Omental fat pad (tissue), 4 donors: Measurements from ENCODE around the gene MAD2L1BP. TPM values are rescaled to one million over a fixed set of nuclear protein-coding genes. Genes with fewer than 3 reads are reported as not detected.
A peak's percentile ranks its signal among the peaks of the same experiment; 100 is the strongest.

ENCODE experiments used
- ATAC-seq: fragments of 150-250 bp; one replicate; pipeline ENCODE4 v1.9.1; 2016; ENCODE audit warnings: mild to moderate bottlenecking, moderate library complexity; ENCODE audit not compliant: low FRiP score
- DNase-seq: peaks from one replicate; pipeline ENCODE4 v3.0.0-alpha.2; 2019; ENCODE audit warnings: low spot score
- total RNA-seq, 4 donors: library from RNA; depleted of rRNA; stranded (reverse); fragments of >200 nt; gene quantifications; one replicate each; pipeline ENCODE4 v1.1.0, GENCODE V29; 2016
- TF ChIP-seq, protein P1 (sequence below), 3 donors: fragments of 450-650 bp; IDR thresholded peaks; one replicate each; pipeline ENCODE4 v1.5.1; 2016 to 2017; ENCODE audit warnings: antibody characterized with exemption in 3 of 3, mild to moderate bottlenecking in 3 of 3, moderate library complexity in 2 of 3

Gene MAD2L1BP
- total RNA-seq, 4 donors from 2014 or later = 26.3 to 49.0 (median 33.1) TPM

GRCh38 chr6:43608310-43608763, 27.3 kb upstream of the MAD2L1BP start:
- TF ChIP-seq, protein P1, sequence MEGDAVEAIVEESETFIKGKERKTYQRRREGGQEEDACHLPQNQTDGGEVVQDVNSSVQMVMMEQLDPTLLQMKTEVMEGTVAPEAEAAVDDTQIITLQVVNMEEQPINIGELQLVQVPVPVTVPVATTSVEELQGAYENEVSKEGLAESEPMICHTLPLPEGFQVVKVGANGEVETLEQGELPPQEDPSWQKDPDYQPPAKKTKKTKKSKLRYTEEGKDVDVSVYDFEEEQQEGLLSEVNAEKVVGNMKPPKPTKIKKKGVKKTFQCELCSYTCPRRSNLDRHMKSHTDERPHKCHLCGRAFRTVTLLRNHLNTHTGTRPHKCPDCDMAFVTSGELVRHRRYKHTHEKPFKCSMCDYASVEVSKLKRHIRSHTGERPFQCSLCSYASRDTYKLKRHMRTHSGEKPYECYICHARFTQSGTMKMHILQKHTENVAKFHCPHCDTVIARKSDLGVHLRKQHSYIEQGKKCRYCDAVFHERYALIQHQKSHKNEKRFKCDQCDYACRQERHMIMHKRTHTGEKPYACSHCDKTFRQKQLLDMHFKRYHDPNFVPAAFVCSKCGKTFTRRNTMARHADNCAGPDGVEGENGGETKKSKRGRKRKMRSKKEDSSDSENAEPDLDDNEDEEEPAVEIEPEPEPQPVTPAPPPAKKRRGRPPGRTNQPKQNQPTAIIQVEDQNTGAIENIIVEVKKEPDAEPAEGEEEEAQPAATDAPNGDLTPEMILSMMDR (IDR thresholded peaks at IDR 0.05) = peak in 1 of 3 donors; percentile 49
- peak; percentile 71 for DNase-seq
- ATAC-seq = peak; percentile 58

DNA sequence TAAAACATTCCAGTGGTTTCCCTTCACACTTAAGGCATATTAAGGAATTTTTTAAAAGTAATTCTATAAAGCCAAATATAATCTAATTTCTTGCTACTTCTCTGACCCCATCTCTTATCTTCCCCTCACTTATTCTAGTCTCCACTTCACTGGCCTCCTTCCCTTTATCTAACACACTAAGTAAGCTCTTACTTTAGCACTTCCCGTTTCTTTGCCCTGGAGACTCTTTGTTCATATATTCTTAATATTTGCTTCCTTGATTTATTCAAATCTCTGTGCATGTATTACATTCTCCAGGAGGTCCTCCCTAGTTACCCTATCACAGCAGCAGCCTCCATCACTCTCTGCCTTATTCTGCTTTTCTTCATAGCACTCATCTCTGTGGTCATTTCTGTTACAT, 26.8 kb upstream of the MAD2L1BP start:
- DNase-seq (no peak), ATAC-seq (no peak)
- TF ChIP-seq, protein P1 (IDR thresholded peaks at IDR 0.05) = no peak

- DNase-seq = no peak
- TF ChIP-seq, protein P1 (IDR thresholded peaks at IDR 0.05) = no peak
- no peak for ATAC-seq
These were observed 26.2 kb upstream of the MAD2L1BP start for GRCh38 chr6:43609402-43609801.

- no peak for DNase-seq
- no peak for ATAC-seq
- TF ChIP-seq, protein P1 (IDR thresholded peaks at IDR 0.05) = no peak
These were observed 25.2 kb upstream of the MAD2L1BP start for GRCh38 chr6:43610431-43610830.

GRCh38 chr6:43613721-43614395, 21.8 kb upstream of the MAD2L1BP start:
- ATAC-seq = no peak
- TF ChIP-seq, protein P1 (IDR thresholded peaks at IDR 0.05) = no peak
- no peak for DNase-seq

DNA sequence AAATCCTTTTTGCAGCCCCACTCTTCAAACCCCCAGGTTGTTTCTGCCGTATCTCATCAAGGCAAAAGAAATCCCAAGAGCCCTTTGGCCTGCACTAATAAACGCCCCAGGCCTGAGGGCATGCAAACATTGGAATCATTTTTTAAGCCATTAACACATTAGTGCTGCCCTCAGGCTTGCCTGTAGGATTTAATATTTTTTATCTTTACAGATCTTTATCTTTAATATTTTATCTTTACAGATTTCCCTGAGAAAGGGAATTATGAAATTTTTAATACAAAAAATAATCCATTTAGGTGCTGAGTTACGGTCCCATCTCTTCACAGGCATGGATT, 21.3 kb upstream of the MAD2L1BP start:
- no peak for DNase-seq
- TF ChIP-seq, protein P1 (IDR thresholded peaks at IDR 0.05) = no peak
- ATAC-seq = no peak

DNA sequence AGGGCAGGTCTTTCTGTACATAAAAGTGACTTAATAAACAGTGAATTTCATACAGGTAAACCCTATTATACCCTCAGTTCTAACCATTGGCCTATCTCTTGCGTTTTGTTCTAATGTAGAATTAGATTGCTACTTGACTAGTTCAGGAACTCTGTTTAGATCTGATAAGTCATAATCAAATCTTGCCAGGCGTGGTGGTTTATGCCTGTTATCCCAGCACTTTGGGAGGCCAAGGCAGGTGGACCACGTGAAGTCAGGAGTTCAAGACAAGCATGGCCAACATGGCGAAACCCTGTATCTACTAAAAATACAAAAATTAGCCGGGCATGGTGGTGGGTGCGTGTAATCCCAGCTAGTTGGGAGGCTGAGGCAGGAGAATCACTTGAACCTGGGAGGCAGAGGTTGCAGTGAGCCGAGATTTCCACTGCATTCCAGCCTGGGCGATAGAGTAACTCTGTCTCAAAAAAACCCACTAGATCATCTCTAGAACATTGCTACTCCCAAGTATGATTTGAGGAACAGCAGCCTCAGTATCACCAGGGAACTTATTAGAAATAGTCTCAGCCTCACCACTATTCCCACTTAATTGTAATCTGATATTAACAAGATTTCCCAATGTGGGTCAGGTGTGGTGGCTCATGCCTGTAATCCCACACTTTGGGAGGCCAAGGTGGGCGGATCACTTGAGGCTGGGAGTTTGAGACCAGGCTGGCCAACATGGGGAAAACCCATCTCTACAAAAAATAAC, 18.7 kb upstream of the MAD2L1BP start:
- TF ChIP-seq, protein P1 (IDR thresholded peaks at IDR 0.05) = no peak
- ATAC-seq (no peak), DNase-seq (no peak)
